ENCODE results near the gene CYREN. TPM values are rescaled to one million over a fixed set of nuclear protein-coding genes. Genes with fewer than 3 reads are reported as not detected.

The CYREN gene
- total and polyA plus RNA-seq, 9 of the 15 experiments (the other 6 are each of a cell fraction or from before 2014, with no cell fraction given), result 13.9 to 108 (median 88.8) TPM

- TF ChIP-seq AFF4 (CRISPR knock-in tag; IDR thresholded peaks at IDR 0.05), result peak; percentile 66; the same call in 1 of the 2 replicates
- TF ChIP-seq RUNX1 (IDR thresholded peaks at IDR 0.05; ENCODE audit: low read depth), result no peak
- peak; percentile 17; the same call in 1 of the 2 replicates for TF ChIP-seq TRIM28 (IDR thresholded peaks at IDR 0.05)
- peak; percentile 73; the same call in 1 of the 2 replicates for TF ChIP-seq ZNF583 (CRISPR knock-in tag; IDR thresholded peaks at IDR 0.05)
- TF ChIP-seq HEY1 (CRISPR knock-in tag; IDR thresholded peaks at IDR 0.05; ENCODE audit: borderline replicate concordance), result no peak
- TF ChIP-seq RBBP5 (IDR thresholded peaks at IDR 0.05; ENCODE audit: borderline replicate concordance, insufficient read depth, low read length, poor library complexity, severe bottlenecking), result peak; percentile 61
- TF ChIP-seq PREB (CRISPR knock-in tag; IDR thresholded peaks at IDR 0.05), result no peak
- TF ChIP-seq BRCA1 (IDR thresholded peaks at IDR 0.05), result no peak
- no peak for TF ChIP-seq BRCA1 (CRISPR knock-in tag; IDR thresholded peaks at IDR 0.05)
- TF ChIP-seq MAFF (IDR thresholded peaks at IDR 0.05; ENCODE audit: low read length), result no peak
- 0 out of 2 replicates have a peak, but pooled peaks have one; percentile 10 for TF ChIP-seq HSF4 (CRISPR knock-in tag; IDR thresholded peaks at IDR 0.05; ENCODE audit: borderline replicate concordance)
- TF ChIP-seq TCF3 (CRISPR knock-in tag; IDR thresholded peaks at IDR 0.05), result no peak
- 0 out of 2 replicates have a peak, but pooled peaks have one; percentile 33 for TF ChIP-seq PHB (CRISPR knock-in tag; IDR thresholded peaks at IDR 0.05)
- TF ChIP-seq HNRNPLL (IDR thresholded peaks at IDR 0.05; ENCODE audit: low read depth, low read length, poor library complexity, severe bottlenecking), result no peak
- TF ChIP-seq STAT5B (CRISPR knock-in tag; IDR thresholded peaks at IDR 0.05), result no peak
- TF ChIP-seq ZSCAN32 (CRISPR knock-in tag; IDR thresholded peaks at IDR 0.05), result peak; percentile 97
- TF ChIP-seq SETDB1 (IDR thresholded peaks at IDR 0.05; ENCODE audit: low read length), result no peak
- TF ChIP-seq E2F8 (IDR thresholded peaks at IDR 0.05; ENCODE audit: low read depth, partially characterized antibody), result no peak
- peak; percentile 68; the same call in 1 of the 2 replicates for TF ChIP-seq PHTF2 (CRISPR knock-in tag; IDR thresholded peaks at IDR 0.05)
- no peak for TF ChIP-seq COPS2 (conservative IDR thresholded peaks at IDR 0.05)
- peak; percentile 90 for TF ChIP-seq CEBPB (tag; IDR thresholded peaks at IDR 0.05)
Measured at GRCh38 chr7:135160858-135161653, 9.5 kb downstream of the CYREN start (continued).
